GM21737 (cell line): ENCODE measurements around the gene BSN.
"Not testable (repeated sequence)": the region's sequence is repeated elsewhere in the genome, so short reads cannot be mapped to it uniquely, and the experiment has no call there.

Experiments used
- ATAC-seq: cut with Tn5 transposase; IDR thresholded peaks from one replicate; pipeline ENCODE4 v1.9.1; 2021; ENCODE audit warnings: mild to moderate bottlenecking, moderate library complexity; ENCODE audit not compliant: unreplicated experiment

The BSN gene

DNA sequence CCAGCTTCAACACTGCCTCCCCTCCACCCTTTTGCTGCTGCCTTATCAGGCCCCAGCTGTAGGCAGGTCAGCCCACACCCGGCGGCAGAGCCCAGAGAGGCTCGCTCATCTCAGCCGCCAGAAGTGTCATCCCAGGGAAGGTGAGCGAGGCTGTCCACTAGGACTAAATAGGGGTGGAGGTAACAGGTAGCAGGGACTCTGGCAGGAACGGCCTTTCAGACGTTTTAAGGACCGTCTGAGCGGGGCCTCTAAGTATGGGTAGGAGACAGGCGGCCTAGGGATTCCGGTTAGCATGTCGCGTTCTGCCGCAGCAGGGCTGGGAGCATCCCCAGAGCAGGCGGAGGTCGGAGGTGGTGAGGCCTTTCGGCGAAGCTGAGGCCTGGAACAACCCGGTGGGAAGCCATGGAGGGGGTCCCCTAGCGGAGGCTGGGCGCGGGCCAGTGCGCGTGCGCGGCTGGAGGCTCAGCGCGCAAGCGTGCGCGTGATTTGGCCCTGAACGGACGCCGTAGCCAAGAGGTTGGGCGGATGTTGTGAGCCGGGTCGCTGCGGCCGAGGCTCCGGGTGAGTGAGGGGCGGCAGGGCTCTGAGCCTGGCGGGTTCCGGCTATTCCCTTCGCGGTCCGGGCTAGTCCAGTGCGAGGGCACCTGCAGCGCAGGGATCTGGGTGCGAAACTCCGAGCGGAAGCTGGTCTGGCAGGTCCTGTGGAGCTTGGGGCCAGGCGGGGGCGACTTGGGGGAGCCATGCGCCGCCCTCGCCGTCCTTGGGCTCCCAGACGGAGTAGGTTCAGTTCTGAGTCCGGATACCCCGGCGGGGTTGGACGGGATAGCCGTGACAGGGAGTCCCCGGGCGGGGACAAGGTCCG, 135.0 kb downstream of the BSN start, which contains the start of the genes MST1 and RNF123:
MST1 (minus strand) TSS at position 429 of the 862 bp plus-strand sequence. CDS start 783 bp downstream, outside the sequence.
RNF123 (plus strand) TSS at position 512 of the 862 bp plus-strand sequence. CDS start 1,609 bp downstream, outside the sequence.
- ATAC-seq = peak; percentile 41

DNA sequence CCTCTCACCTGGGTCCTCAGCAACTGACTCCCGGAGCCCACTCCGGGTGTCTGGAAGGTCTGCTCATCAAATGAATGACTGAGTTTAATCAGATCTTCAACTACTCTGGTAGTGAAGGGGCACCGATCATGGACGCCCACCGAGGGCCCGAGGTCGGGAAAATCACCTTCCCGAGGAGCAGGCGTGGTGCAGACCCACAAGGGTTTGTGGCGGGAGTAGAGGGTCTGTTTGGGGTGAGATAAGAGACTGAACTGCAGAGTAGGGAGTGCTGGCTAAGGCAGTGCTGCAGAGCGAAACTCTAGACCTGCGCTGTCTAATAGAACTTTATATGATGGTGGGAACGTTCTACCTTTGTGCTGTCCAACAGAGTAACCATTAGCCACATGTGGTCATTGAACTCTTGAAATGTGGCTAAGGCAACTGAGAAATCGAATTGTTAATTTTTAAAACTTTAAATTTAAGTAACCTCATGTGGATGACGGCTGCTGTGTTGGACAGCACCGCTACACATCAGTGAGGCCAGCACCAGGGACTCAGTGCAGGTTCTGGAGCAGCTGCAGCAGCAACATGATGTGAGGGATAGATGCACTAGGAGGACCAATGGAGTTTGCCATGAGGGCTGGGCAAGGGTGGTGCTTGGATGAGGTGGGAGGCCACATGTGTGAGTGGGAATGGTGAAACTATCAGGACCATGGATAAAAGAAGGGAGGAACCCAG, 135.8 kb downstream of the BSN start:
- not testable (repeated sequence) for ATAC-seq

DNA sequence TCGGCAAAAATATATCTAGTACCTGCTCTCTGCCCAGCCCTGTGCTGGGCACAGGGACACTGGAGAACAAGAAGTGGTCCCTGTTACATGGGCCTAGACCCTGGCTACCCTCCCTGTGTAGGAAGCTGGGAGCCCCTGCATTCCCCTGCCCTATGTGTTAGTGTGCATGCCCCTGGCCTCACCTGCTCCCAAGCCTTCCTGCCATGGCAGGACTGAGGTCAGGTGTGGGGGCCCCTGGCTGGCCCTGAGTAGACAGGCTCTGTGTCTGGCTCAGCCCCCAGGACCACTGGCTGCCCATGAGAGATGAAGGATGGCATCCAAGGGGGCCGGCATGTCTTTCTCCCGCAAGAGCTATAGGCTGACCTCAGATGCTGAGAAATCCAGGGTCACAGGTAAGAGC, 136.6 kb downstream of the BSN start:
- ATAC-seq = not testable (repeated sequence)

DNA sequence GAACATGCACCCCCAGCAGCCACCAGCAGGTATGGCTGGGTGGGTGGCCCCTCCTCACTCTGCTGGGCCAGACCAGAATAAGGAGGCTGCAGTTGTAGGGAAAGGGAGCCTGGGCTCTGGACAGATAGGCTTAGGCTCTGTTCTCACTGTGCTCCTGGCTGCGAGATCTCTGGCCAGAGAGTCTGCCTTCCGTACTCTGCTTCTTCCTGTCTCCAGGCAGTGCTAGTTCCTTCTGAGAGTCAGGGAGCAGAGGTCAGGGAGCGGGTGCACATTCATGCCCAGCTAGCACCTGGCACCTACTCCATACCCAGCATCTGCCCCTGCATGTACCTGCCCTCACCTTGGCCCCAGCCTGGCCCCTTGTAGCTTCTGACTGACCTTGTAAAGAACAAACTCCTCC, 137.2 kb downstream of the BSN start:
- ATAC-seq = not testable (repeated sequence)

DNA sequence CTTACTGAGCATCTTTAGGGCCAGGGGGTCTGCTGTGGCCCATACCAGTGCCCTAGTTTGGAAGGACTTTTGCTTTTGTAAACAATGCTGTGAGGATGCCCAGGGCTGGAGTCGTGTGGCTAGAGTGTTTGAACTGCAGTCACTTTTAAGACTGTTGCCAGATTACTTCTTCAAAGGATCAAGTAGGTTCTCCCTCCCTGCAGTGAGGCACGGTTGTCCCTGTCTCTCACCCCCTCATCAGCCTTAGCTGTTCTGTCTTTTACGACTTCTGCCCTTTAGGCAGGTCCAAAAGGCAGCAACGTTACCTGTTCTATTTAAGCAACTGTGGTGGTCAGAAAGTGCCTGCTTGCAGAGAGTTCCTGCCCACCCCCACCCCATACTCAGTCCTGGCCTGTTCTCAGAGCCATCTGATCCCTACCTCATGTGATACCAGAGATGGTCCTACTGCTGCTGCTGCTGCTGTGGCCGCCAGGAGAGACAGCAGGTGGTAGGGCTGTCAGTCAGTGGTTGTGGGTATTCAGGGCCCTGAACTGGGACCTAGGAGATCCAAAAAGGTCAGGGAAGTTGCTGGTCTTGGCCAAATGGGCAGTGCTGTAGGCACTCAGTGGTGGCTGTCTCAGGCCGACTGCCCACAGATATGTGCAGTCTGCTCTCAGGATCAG, 140.3 kb downstream of the BSN start:
- not testable (repeated sequence) for ATAC-seq

DNA sequence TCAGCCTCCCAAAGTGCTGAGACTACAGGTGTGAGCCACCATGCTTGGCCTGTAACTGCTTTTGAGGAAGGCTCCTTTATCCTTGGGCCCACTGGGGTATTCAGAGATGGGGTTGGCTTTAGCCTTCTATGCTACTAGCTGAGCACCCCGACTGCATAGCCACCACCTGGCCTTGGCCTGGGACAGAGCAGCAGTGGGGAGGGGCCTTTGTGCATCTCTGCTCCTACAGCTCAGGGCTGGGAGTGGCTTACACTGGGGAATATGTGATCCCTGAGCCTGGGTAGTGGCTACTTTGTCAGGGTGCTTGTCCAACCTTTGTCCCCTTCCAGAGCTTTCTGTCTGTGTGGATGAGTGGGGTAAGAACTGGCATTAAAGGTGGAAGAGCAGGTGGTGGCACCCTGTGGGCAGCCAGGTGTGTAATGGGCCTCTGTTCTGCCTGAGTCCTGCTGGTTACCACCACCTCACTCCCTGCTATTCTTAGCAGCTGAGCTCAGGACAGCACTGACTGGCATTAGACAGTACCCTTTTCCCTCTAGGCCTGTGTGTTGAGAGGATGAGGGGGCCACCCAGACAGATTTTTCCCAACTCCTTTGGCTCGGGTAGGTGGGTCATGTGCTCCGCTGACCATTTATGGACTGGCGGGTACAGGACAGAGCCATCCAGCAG, 141.2 kb downstream of the BSN start:
- not testable (repeated sequence) for ATAC-seq

DNA sequence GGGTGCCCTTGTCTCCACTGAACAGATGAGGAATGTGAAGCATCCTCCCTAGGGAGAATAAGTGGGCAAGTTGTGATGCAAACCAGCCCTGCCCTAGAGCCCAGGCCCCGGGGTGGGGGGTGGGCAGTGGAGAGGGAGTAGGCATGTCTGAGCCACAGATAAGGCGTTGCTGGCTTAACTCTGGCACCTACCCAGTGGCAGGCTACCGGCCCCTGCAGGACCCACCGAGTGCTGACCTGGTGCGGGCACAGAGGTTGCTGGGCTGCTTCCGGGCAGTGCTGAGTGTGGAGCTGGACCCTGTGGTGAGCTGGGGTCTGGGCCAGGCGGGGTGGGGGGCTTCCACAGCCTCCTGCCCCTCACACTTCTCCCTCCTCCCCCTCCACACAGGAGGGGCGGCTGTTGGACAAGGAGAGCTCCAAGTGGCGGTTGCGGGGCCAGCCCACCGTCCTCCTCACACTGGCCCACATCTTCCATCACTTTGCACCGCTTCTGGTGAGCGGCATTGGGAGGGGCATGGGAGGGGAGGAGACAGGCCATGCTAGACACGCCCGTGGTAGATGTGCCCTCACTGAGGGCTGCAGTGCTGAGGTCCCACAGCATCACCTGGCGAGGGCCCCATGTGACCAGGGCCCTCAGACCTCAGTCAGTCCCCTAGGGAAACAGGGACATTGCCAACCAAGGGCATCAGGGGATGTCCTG, 145.2 kb downstream of the BSN start:
- ATAC-seq = no peak

DNA sequence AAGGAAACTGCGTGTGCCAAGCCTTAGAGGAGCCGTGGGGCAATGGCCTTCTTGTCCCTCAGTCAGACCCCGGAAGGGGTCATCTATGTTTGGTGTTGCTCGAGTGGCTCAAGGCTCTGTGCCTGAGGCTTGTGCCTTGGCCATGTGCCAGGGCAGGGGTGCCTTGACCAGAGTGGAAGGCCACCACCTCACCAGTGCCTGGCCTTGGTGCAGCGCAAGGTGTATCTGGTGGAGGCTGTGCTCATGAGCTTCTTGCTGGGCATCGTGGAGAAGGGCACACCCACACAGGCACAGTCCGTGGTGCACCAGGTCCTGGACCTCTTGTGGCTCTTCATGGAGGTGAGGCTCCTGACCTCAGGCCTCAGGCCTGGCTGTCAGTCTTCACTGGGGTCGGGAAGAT, 145.7 kb downstream of the BSN start:
- no peak for ATAC-seq

DNA sequence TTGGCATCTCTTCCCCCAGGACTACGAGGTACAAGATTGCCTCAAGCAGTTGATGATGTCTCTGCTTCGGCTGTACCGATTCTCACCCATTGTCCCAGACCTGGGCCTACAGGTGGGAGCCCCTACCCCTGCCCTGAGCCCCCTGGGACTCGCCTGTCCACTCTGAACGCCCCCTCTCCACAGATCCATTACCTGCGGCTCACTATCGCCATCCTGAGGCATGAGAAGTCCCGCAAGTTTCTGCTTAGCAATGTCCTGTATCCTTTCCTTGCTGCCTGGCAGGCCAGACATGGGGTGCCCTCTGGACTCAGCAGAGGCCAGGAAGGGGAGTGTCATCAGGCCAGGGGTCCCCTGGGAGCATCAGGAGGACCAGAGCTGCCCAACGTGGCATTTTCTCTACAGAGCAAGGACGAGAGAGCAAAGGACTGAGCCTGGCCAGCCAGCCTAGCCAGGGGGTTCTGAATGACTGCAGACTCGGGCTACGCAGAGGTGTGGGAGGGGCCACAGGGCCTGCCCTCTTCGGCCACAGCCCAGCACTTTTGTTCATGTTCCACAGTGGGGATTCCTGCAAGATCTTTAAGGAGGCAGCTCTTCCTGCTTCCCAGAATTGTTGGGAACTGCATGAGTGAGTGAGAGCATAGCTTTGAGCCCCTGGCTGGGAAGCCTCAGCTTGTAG, 146.3 kb downstream of the BSN start:
- ATAC-seq = no peak

DNA sequence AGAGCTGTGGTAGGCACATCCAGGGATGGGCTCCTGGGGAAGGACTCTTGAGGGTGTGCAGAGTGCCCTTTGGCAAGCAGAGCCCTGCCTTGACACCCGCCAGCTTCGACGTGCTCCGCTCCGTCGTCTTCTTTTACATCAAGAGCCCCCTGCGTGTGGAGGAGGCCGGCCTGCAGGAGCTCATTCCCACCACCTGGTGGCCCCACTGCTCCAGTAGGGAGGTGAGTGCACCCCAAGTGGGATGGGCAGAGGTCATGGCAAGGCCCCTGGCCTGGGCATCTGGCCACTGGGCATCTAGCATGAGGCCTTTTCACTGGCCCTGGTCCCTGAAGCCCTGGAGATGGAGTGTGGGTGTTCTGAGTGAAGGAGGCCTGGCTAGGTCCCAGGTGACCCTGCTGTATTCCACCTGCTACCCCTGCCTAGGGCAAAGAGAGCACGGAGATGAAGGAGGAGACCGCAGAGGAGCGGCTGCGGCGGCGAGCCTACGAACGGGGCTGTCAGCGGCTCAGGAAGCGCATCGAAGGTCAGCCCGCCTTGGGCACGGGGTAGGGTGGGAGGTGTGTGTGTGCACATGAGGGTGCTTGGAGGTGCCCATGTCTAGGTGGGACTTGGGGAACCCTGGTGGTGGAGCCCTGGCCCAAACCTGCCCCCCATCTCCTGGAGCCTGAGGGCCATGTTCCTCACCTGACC, 147.3 kb downstream of the BSN start:
- no peak for ATAC-seq

DNA sequence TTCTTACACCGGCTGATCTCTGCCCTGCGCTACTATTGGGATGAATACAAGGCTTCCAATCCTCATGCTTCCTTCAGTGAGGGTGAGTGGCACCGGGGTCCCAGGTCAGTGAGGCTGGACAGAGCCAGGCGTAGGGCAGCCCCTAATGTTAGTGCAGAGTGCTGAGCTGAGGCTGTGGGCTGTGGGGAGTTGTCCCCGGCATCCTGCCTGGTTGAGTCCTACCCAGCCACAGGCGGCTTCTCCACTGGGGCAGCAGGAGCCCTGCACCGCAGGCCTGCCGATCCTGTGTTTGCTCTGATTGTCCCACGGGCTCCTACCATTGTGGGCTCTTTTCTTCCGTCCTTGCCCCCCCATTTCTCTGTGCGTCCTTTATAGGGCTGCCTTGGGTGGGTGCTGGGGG, 148.4 kb downstream of the BSN start:
- ATAC-seq = no peak

DNA sequence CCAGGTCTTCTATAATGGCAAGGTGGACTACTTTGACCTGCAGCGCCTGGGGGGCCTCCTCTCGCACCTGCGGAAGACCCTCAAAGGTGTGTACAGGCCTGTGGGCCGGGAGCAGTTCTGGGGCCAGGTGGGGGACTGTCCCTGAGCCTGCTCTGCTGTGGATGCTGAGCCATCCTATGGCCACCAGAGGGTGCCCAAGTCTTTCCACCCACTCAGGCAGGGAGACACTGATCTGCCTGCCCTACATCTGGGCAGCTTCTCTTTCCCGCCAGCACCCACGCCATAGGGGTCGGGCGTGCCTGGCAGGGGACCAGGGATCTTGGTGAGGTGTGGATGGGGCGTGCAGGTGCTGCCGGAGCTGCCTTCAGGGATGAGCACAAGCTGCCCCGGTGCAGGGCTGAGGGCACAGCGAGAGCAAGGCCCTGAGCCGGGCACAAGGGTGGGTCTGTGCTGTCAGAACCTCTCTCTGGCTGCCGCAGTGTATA, 149.2 kb downstream of the BSN start:
- ATAC-seq = no peak

DNA sequence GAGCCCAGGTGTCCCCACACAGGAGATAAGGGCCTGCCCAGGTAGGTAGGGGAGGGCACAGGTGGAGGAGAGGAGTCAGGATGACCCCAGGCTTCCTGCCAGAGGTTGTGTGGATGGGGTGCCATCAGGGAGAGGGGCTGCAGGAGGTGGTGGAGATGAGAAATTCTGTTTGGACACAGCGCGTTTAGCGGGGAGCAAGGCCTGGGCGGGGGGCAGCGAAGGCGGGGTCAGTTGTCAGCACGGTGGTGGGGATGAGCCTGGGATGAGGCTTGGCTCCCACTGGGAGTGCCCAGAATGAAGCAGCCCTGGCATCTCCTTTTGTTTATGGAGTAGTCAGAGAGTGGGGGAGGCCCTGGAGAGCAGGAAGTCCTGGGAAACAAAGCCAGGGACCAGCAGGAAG, 149.7 kb downstream of the BSN start:
- ATAC-seq = no peak

DNA sequence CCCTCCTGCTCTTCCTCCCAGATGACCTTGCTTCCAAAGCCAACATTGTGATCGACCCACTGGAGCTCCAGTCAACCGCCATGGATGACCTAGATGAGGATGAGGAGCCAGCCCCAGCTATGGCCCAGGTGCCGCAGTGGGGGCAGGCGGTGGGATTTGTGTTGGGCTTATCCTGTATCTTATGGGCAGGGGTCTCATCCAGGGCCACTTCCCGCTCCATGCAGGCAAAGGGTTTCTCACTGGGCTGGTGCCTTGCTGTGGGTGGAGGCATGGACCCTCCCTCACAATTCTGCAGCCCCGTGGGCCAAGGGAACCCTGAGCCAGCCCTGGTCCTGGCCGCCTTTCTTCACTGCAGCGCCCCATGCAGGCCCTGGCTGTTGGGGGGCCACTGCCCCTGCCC, 150.4 kb downstream of the BSN start:
- no peak for ATAC-seq

DNA sequence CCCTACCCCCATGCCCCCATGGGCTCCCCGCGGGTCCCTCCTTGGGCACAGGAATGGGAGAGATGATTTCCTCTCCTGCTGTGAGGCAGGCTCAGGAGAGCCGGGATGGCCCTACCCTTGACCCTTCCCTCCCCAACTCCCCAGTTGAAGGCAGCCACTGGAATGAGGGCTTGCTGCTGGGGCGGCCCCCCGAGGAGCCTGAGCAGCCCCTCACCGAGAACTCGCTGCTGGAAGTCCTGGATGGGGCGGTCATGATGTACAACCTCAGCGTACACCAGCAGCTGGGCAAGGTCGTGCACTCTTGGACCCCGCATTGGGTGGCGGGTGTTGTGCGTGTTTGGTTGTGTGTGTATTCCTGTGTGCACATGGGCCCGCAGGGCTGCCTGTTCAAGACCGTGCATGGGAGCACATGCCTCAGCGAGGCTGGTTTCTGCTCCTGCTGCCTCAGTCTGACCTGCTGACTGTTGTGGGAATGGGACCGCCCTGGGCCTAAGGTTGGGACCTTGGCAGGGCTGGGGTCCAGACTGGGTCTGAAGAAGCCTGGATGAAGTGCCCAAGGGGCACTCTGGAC, 151.2 kb downstream of the BSN start:
- no peak for ATAC-seq

DNA sequence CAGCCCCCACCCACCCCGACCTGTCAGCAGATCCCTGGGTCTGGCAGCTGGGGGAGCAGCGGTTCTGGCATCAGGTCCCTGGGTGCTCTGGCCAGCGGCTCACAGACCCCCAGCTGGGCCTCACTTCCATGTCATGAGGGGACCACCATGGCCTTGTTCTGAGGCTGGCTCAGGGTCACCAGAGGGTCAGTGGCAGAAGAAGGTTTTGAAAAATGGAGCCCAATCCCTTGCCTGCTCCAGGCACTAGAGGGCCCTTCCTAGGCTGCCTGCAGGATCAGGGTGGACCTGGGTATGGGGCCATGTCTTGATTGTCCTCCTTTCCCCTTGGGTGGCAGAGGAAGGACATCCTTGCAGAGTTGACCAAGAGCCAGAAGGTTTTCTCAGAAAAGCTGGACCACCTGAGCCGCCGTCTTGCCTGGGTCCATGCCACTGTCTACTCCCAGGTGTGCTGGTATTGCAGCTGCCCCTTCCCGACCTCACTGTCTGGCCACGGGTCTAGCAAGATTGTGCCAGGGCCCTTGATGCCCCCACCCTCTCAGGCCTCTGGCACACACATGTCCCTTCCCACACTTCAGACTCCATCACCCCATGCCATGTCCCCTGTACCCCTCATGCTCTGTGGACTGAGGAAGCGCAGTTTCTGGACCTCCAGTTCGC, 152.3 kb downstream of the BSN start:
- ATAC-seq = no peak

DNA sequence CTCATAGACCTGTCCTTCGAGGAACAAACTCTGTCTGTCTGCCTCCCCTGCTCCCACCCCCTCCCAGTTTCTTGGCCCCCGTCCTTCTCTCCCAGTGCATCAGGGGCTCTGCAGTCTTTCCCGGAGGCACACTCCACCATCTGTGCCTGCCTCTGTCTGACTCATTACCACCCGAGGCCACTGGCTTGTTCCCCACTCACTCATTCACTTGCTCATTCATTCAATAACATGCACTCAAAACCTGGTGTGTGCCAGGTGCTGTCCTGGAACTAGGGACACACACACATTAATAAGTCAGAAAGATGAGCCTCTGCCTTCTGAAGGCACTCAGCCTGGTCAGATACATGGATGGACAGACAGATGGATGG, 152.8 kb downstream of the BSN start:
- no peak for ATAC-seq

DNA sequence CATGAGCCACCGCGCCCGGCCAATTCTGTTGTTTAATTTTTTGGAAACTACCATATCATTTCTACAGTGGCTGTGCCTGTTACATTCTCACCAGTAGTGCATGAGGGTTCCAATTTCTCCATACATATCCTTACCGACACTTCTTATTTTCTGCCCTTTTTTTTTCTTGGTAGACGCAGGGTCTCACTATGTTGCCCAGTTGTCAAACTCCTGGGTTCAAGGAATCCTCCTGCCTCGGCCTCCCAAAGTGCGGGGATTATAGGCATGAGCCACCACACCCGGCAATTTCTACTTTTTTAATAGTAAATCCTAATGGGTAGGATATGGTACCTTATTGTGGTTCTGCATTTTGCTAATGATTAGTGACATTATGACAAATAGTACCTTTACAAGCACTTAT, 155.6 kb downstream of the BSN start:
- ATAC-seq = no peak
